GM18507 (cell line): ENCODE measurements around the gene SGMS1.

ENCODE experiments used
- DNase-seq: peaks from one replicate; pipeline ENCODE4 v3.0.0; 2011; ENCODE audit warnings: low read depth; ENCODE audit not compliant: insufficient read length; ENCODE audit errors: extremely low spot score
- FAIRE-seq: peaks from 2 replicates; lab custom pipeline; 2011; peaks lifted over from hg19 to GRCh38; lab: Jason Lieb, UNC

The SGMS1 gene

DNA sequence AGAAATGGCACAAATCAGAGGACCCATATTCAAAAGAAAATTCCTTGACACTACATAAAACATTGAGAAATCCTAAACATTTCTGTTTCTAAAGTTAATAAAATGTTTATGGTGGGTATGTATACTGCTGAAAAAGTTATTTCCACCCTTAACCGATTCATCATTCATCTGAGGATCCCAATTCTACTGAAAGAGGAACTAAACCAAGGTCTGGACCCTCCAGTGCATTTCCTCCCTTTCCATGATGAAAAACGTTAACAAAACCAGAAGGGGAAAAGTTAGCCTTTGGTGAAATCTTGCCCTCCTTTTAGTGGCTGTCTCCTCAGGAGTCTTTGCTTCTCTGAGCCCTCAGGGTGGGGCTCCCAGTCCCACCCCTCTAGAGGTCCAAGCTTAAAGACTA, 227.9 kb downstream of the SGMS1 start:
- DNase-seq (no peak), FAIRE-seq (no peak)

DNA sequence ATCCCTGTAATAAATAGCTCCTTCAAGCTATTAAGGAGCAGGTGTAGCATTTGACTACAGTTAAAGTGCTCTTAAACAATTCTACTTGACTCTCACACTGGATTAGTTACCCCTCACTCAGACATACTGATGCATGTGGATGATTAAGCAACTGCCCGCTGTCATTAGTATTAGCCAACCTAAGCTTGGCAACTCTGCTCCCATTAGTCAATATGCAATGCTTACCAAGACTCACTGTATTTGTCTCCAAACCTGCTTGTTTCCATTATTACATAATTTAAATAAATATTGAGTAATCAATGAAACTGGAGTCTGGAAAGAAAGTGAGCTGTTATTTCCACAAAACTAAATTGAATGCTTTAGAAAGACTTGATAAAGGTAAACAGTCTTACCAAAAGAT, 228.5 kb downstream of the SGMS1 start:
- FAIRE-seq, result no peak
- no peak for DNase-seq

DNA sequence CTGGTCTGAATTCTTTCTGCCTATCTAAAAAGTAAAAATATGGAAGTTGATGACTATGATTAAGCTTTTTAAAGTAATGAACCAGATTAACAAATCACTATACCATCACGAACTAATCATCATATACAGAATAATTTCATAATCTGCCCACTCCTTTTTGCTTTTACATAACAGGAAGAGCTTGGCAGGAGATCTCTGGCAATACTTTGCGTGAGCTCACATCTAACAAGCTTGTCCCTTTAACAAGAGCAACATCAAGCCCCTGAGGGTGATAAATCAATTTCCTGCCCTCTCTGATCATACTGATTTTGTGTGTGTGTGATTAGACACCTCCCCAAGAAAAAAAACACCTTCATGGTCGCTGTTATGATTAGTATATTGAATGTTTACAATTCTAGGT, 228.9 kb downstream of the SGMS1 start:
- FAIRE-seq (no peak), DNase-seq (no peak)

DNA sequence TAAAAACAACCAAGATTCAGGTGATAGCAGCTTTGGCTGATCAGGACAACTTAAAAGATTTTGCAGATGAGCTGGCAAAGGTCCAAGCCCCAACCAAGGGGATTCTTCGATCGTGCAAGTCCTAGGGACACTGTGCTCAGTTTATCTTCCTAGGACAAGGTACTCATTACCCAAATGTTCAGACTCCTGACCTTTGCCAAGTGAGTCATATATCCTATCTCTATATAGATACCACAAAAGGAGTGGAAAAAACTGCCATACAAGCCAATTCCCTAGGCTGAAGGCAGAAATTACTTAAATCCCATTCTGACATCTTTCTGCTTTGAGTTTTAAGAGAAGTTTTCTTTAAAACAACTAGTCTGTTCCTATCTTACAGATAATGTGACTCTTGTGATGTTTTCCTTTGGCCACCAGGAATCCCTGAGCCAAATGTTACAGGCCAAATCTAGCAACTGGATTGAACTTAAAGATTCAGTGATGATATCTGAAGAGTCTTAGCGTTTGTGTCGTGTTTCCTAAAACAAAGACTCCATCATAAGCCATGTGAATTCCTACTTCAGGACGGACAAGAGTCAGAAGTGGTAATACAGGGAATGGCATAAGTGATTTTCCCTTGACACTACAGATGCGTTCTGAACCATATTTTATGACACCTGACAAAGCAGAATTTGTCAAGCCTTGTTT, 229.8 kb downstream of the SGMS1 start:
- FAIRE-seq, result no peak
- DNase-seq, result no peak

DNA sequence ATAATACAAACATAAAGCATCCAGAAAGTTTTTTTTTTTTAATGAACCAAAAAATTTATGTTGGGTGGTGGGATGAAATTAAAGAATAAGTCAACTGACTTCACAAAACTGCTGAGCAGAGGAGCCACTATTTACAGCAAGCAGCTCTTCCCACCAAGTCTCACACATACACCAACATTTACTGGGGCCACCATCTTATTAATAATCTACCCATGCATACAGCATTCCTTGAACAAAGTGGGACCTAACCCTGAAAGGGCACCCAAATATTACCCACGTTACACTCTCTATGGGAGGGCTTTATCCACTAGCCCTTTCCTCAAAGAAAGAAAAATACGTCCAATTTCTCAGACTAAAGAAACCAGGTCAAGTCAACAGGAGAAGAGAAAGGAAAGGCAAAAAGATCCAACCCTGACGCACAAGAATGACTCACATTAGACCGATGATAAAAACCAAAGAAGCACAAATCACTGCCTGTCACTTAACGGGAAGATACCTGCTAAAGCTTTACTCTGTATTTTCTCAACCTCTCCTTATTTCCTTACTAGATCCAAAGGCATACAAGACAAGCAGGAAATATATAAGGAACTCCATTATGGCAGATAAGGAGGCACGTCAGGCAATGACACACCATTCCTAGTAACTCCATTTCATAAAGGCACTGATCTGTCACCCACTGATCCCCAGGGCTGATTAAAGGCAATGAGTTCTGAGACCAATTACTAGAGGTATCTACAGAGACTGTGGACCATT, 230.6 kb downstream of the SGMS1 start:
- FAIRE-seq (no peak), DNase-seq (no peak)

DNA sequence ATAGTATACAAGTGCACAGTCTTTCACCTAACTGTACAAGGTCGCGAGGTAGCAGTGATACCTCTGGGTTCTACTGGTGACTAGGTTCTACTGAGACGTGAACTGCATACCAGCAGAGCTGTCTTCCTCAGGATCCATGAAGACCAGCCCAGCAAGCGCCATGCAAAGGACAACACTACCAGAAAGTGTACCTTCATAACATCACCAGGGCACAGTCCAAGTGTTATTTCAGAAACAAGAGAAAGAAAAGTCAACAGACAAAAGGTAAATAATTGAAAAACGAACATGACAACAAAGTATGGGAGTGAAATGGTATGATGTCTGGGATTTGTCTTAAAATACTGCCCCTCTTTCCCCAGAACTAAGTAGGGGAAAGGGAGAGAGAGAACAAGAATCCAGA, 231.3 kb downstream of the SGMS1 start:
- FAIRE-seq (no peak), DNase-seq (no peak)

DNA sequence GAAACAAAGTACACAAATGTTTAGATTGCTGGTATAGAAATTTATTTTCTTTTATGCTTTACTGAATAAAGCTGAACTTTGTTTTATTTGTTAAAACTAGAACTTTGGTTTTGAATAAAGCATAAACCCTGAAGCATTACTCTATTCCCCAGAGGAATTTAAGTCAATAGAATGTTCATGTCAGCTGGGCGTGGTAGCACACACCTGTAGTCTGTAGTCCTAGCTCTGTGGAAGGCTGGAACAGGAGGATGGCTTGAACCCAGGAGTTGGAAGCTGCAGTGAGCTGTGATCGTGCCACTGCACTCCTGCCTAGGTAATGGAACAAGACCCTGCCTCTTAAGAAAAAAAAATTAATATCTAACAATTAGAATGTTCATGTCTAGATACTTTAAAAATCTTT, 233.5 kb downstream of the SGMS1 start:
- DNase-seq (no peak), FAIRE-seq (no peak)

DNA sequence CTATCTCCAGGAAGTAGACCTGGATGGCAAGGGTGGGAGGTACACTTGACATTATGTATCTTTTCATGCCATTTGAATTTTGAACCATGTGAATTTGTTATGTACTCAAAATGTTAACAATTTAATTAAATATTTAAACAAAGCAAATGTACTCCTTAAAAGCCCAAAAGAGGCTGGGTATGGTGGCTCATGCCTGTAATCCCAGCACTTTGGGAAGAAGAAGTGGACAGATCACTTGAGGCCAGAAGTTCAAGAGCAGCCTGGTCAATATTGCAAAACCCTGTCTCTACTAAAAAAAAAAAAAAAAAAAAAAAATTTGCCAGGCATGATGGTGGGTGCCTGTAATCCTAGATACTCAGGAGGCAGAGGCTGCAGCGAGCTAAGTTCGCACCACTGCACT, 235.6 kb downstream of the SGMS1 start:
- FAIRE-seq, result no peak
- DNase-seq, result no peak

DNA sequence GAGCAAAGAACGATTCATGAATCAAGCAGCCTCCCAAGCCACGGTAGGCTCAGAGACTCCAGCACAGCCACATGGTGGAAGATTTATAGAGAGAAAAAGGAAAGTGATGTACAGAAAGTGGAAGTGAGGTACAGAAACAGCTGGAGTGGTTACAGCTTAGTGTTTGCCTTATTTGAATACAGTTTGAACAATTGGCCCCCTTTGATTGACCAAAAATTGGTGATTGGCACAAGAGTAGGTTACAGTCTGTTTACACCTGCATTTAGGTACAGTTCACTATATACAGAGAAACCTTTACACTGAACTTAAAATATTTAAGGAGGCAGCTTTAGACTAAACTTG, 236.1 kb downstream of the SGMS1 start:
- no peak for DNase-seq
- peak; percentile 78 for FAIRE-seq

DNA sequence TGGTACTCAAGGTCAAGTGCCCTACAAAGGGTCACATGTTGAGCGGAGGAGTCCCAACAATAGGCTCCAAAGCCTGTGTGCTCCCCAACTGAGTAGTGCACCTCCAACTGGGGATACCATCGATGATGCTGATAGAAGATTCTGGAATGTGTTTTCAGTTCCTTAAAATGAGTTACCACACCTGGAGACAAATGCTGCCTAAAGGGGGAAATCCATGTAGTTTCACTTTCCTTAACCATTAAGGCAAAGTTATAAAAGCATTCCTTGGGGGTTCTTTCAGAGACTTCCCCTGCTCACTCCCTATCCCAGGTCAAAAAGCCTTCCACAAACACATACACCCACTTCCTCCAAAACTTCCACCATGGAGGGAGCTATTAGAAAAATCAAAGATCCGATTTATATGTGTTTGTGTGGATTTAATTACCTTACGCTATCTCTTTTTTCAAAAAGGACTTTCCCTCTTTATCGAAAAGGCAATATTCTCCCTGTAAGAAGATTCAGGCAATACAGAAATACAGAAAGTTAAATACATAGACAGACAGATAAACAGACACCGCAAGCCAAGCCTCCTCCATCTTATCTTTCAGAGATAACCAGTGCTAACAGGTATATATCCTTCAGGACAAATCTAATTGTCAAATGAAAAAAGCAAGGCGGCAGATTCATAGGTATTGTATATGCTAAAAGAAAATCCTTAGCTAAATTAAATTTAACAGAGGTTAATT, 236.6 kb downstream of the SGMS1 start:
- no peak for FAIRE-seq

DNA sequence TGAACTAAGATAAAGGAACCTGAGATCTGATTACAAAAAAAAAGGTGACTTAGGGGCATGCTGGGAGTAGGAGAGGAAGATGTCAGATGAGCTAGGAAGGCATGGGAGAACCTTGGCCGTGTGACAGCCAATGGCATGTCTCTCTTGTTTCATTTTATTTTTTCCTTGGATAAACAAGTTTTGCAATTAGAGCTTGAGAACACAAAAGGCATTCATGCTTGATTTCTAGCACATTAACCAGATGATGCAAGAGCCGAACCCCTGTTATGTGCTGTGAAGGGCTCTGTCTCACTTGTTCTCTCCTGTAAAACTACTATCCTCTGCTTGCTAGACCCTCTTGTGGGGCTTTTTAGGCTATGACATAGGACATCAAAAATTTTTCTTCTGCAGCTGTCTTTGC, 238.1 kb downstream of the SGMS1 start:
- DNase-seq (no peak), FAIRE-seq (no peak)

More for the DNA sequence above, 236.6 kb downstream of the SGMS1 start:
- no peak for DNase-seq

DNA sequence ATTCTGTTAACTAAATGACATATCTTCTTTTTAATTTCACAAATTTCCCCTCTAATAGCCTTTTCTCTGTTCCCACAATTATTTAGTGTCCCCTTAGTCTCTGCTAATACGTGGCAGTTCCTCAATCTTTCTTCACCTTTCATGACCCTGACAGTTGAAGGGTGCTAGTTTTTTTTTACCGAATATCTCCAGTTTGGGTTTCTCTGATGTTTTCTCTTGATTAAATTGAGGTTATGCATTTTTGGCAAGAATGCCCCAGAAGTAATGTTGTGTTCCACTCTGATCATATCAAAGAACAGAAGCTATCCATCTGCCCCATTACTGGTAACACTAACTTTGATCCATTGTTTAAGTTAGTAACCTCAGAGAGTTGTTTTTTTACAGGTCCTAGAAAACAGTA, 238.9 kb downstream of the SGMS1 start:
- FAIRE-seq (peak; percentile 39), DNase-seq (no peak)

DNA sequence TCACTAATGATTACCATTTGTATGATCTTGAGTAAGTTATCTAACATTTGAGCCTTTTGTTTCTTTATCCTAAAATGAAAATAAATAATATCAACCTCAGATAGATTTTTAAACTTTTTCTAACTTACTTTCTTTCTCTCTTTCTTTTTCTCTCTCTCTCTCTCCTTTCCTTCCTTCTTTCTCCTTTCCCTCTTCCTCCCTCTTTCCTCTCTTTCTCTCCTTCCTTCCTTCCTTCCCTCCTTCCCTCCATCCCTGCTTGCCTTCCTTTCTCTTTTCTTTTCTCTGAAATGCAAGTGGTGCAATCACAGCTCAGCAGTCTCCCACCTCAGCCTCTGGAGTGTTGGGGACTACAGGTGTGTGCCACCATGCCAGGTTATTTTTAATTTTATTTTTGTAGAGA, 239.5 kb downstream of the SGMS1 start:
- FAIRE-seq (no peak), DNase-seq (no peak)

DNA sequence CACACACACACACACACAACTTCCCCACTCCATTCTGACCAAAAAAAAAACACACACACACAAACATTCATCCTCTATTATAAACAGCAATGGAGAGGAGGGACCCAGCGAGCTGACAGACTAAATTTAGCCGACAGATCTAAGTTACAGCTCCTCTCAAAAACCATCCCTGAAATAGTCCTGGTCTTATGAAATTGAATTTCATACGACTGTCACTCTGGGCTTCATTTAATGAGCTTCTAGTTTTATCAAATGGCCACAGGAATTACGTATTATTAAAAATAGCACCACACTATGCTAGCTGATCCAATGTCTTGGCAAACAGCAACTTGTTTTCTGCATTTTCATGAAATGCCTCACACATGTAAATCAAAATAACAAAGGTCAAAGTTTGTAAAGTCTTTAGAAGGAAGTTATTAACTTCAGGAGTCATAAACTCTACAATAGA, 241.2 kb downstream of the SGMS1 start:
- DNase-seq (no peak), FAIRE-seq (peak; percentile 57)

DNA sequence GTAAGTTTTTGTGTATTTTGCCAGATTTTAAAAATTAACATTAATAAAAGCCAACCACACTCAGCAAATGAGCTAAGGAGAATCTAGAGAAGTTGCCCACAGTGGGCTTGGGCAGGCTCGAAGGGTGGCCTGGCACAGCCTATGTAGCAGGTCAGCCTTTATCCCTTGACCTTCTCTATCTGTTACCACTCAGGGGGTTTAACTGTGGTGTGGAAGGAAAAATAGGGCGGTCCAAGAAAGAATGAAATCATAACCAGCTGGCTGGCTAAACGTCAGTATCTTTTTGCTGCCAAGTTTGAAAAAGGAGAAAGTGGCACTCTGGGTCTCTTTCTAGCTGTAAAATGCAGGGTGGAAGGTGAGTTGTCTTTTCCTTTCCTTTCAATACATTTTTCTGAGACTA, 242.1 kb downstream of the SGMS1 start:
- no peak for DNase-seq

DNA sequence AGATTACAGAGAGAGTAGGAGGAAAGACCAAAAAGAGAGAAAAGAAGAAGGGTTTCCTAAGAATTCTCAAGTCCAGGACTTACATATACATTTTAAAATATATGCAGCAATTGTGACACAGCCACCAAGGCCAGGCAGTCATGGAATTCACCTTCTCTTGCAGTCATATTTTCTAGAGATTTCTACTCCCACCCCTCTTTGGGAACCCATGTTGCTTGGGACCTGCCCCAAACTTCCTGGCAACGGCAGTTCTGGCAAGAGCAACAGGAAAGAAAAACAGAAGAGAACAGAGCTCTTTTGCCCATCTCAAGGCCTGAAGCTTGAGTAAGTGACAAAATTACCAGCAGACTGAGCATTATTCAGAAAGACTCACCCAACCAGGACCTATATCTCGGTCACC, 244.1 kb downstream of the SGMS1 start:
- FAIRE-seq (no peak), DNase-seq (no peak)

More for the DNA sequence above, 242.1 kb downstream of the SGMS1 start:
- no peak for FAIRE-seq

DNA sequence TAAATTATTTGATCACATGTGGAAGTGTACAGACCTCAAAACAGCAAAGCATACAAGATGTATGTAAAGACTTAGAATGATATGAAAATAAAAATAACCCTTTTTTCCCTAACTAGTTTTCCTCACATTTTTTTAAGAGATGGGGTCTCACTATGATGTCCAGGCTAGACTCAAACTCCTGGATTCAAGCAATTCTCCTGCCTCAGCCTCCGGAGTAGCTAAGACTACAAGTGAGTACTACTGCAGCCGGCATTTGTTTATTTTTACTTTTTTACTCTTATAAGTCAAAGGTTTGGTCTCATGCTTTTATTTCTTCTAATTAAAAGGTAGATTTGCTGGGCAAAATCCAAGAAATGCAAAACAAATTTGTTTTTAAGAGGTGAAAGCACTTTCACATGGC, 248.0 kb downstream of the SGMS1 start:
- no peak for FAIRE-seq
- no peak for DNase-seq

DNA sequence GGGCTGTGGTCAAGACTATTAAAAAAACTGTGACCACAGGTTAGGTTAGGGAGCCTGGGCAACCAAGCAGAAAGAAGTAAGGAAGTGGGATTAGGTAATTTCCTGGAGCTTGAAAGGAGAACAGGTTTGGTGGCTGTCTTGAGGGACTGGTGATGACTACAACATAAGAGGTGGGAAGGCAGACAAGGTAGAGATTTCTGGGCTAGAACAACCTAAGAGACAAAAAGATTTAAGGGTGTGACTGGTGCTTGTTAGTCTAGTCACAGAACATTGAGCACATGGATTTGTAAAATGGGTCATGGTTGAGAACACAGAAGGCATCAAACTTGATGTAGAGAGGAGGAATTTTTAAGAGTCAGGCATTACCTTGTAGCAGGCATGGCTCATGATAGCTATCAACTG, 248.7 kb downstream of the SGMS1 start:
- DNase-seq, result no peak
- no peak for FAIRE-seq

DNA sequence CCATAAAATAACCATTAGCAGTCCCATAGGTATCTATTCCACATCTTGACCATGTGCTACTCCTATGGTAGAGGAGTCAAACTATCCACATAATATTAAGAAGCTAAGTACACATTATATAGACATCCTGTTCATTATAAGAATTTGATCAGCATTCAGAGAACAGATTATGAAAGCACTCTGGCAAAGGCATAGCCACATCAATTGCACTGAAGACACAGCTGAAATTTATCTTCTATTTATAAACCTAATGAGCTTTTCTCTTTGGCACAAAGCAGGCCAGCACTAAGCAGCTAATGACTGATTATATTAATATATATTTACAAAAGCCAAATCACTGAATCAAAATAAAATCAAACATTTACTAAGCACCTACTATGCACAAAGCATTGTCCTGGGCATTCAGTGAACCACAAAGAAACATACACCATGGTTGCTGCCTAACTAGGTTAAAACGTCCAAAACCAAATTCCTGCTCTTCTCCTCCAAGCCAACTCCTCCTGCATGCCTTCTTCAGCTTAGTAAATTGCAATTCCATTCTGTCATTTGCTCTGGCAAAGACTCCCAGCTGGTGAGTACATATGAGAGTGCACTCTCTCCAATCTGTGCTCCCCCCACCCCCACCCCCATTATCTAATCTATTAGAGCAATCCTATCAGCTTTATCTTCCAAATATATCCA, 249.8 kb downstream of the SGMS1 start:
- FAIRE-seq (no peak), DNase-seq (no peak)

DNA sequence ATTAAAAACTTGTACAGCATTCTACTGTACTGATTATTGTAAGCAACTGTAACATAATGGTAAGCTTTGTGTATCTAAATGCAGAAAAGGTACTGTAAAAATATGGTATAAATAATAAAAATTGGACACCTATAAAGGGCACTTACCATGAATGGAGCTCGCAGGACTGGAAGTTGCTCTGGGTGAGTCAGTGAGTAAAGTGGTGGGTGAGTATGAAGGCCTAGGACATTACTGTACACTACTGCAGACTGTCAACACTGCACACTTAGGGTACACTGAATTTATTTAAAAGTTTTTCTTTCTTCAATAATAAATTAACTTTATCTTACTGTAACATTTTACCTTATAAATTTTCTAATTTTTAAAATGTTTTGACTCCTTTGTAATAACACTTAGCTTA, 253.8 kb downstream of the SGMS1 start:
- FAIRE-seq, result no peak
- no peak for DNase-seq
